IPS-18c (cell line): Measurements from ENCODE around the gene MIEN1.

Experiments used
- H3K4me3 ChIP-seq: 2 replicates; pipeline ENCODE4 v1.7.0; 2013; ENCODE audit warnings: low read depth, mild to moderate bottlenecking, low read length, moderate library complexity; ENCODE audit not compliant: insufficient read depth
- H3K9me3 ChIP-seq: one replicate; pipeline ENCODE4 v1.6.1; 2013; ENCODE audit warnings: mild to moderate bottlenecking, low read length, moderate library complexity; ENCODE audit not compliant: control insufficient read depth, insufficient read depth

Gene MIEN1

DNA sequence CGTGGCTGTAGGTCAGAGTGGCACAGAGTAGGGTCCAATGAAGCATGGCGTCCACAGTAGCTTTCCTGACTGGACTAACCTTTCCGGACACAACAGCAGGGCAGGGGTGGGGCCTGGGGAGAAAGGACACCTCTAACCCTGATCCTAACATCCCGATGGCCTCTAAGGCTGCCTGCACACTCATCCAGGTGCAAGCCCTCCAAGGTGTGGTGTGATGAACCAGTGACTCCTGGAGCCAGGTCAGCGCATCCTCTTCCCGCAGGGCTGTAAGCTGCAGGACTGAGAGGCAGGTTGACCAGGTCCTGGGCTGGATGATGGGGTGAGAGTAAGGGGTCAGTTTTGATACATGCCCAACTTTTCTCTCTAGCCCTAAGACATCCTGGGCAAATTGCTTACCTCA lies 33.6 kb downstream of the MIEN1 start:
- no peak overlapping the region for H3K4me3 ChIP-seq
- no peaks in the 10 kb centered on the region for H3K9me3 ChIP-seq

GRCh38 chr17:39695089-39695474 lies 35.2 kb downstream of the MIEN1 start:
- Histone ChIP-seq H3K9me3 (no peaks in the 10 kb centered on the region), H3K4me3 (no peak overlapping the region)

DNA sequence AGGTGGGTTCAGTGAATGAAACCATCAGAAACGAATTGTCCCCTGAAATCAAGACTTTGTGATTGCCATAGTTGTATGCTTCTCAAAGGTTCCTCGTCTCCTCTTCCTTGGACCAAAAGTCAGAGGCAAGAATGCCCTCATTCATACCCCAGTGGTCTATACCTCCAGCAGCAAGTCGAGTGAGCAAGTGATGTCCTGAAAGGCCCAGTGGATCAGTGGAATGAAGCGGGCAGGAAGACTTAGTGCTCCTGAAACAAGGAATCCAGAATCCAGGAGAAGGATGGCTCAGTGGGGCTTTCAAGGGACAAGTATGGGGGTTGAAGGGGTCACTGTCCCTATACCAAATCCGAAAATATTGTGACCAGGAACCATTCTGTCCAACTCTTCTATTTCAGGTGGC lies 35.7 kb downstream of the MIEN1 start:
- Histone ChIP-seq H3K4me3 (no peak overlapping the region), H3K9me3 (no peaks in the 10 kb centered on the region)

- peak overlapping the region; percentile 95; the same call in 1 of the 2 replicates for H3K4me3 ChIP-seq
- no peaks in the 10 kb centered on the region for H3K9me3 ChIP-seq
Observed at GRCh38 chr17:39688945-39689344, 41.4 kb downstream of the MIEN1 start.

DNA sequence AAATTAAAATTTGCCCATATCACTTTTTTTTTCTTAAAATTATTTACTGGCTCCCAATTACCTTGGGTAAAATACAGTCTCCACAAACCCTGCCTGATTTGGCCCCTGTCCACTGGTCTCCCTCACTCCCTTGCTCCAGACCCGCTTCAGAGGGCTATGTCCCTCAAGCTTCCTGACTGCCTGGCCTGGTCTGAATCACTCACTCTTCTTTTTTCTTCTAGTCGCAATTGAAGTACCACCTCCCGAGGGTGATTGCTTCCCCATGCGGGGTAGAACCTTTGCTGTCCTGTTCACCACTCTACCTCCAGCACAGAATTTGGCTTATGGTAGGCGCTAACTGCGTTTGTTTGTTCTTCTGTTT lies 41.9 kb downstream of the MIEN1 start:
- Histone ChIP-seq H3K9me3 (no peaks in the 10 kb centered on the region), H3K4me3 (peak overlapping the region; percentile 95)

DNA sequence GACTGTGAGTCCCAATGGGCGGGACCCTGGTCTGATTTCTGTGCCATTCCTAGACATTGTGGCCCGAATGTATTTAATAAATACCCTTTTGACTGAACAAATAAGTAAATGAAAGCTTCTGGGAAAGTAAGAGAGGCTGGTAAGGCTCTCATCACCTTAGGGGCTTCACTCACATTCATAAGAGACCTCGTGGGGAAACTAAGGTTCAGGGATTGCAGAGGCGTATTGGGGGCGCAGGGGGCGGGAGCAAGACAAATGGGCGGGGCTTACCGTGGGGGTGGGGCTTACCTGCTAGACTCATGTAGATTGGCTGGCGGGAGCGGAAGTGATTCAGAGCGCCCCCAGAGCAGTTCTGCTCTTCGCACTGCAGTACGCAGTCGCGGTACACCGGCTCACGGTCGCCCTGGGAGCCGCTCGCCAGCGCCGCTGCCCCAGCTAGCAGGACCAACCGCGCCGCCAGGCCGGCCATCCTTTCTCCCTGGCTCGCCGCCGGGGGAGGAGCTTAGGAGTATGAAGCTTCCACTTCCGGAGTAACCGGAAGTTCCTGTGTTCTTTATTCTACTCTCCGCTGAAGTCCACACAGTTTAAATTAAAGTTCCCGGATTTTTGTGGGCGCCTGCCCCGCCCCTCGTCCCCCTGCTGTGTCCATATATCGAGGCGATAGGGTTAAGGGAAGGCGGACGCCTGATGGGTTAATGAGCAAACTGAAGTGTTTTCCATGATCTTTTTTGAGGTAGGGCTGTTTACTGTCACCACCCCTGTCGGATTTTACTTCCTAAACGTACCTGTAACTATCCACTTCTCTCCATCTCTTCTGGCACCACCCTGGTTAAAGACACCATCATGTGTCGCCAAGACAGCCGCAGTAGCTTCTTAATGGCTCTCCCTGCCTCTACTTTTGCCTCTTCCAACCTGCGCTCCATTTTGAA lies 42.5 kb downstream of the MIEN1 start, which contains the start of gene PGAP3:
Gene PGAP3 (minus strand): TSS at position 512 of the 929 bp plus-strand sequence. CDS start 43 bp downstream, at position 469.
- Histone ChIP-seq H3K4me3 (peak within 1 kb of the TSS; percentile 95), H3K9me3 (no peaks in the 10 kb centered on the region)

GRCh38 chr17:39687101-39687545 lies 43.2 kb downstream of the MIEN1 start:
- Histone ChIP-seq H3K4me3 (peak overlapping the region; percentile 95), H3K9me3 (no peaks in the 10 kb centered on the region)

DNA sequence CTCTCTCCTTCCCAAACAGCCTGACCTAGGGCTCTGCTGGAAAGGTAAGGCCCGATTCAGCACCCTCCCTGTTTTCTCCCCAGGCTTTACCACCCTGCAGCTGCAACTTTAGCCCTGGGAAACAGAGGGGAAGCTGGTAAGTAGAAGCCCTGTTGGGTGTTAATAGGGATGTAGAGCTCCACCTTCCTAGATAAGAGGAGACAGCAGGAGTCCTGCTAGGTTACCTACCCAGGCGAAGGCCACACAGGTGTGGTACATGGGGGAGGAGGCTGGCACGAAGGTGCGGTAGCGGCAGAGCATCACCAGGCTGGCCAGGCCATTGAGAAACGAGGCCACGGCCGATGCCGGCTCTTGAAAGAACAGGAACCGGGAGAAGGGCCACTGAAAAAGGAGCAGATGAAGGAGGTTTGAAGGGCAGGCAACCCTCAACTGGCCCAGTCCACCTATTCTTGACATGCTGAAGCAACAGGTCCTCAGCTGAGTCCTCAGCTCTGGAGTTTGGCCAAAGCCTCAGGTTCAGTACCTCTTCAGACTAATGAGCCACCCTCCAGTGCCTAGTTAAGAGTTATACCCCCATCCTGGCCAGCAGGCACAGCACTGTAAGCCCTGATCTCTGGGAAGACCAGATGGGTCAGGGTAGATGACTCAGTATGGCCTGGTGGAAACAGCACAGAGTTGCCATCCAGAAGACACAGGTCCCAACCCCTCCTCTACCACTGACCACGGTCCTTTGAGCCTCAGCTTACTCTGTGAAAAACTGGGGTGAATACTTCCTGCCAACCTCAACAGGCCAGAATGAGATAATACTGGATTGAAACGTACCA lies 45.8 kb downstream of the MIEN1 start:
- Histone ChIP-seq H3K9me3 (no peaks in the 10 kb centered on the region), H3K4me3 (no peak overlapping the region)

DNA sequence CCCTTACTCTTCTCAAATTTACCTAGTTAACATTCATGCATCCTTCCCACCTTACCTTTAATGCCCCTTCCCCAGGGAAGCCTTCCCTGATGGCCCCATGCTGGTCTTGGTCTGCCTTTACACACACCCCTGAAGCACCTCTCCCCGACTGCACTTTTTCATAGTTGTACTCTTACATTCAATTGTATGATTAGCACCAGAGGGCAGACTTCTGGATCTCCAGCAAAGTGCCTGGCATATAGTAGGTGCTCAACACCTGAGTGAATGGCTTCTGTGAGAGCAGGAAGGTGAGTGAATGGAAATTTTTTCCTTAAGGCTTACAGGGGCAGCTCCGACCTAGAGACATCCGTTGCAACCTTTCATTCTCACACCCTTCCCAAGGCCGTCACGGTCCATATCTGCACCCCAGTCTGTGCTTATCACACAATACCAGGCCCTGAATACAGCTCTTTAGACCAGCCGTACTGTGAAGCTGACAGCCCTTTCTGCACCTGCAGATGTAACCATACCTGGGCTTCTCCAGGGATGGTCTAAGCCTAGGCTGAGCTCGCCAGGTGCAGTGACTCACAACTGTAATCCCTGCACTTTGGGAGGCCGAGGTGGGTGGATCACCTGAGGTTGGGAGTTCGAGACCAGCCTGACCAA lies 46.9 kb downstream of the MIEN1 start:
- no peaks in the 10 kb centered on the region for H3K9me3 ChIP-seq
- H3K4me3 ChIP-seq = no peak overlapping the region

GRCh38 chr17:39679521-39680192 lies 50.7 kb downstream of the MIEN1 start:
- Histone ChIP-seq H3K4me3 (no peak overlapping the region), H3K9me3 (no peaks in the 10 kb centered on the region)
